SK-N-SH (cell line): ENCODE results near the gene LRFN3. TPM values are rescaled to one million over a fixed set of nuclear protein-coding genes. Genes with fewer than 3 reads are reported as not detected.

Experiments
- CTCF ChIA-PET: fragments of 300-600, 350-600 bp; formaldehyde crosslinking; extraction: SDS; loops from one replicate; lab custom pipeline; 2021; lab: Yijun Ruan, JAX
- POLR2A ChIA-PET: fragments of 350-600 bp; sonication (Branson Sonifier 250); formaldehyde crosslinking; extraction: SDS; loops from one replicate; lab custom pipeline; 2020; ENCODE audit warnings: antibody characterized with exemption, inconsistent platforms; lab: Yijun Ruan, JAX
- DNase-seq: peaks from one replicate; pipeline ENCODE4 v3.0.0; 2012
- H2AFZ ChIP-seq: fragments of 200-600 bp; sonication (generic); 2 replicates; pipeline ENCODE4 v1.8.1; 2016; ENCODE audit warnings: antibody characterized with exemption, mild to moderate bottlenecking, low read depth
- H3F3A ChIP-seq: fragments of 200-600 bp; sonication (generic); replicated peaks from 2 replicates; pipeline ENCODE3; 2016; ENCODE audit warnings: antibody characterized with exemption, mild to moderate bottlenecking; ENCODE audit not compliant: insufficient read depth
- H3K27ac ChIP-seq, 2 experiments: fragments of 200-500 bp in 1 of 2; fragments of 200-600 bp in 1 of 2; sonication (Bioruptor generic) in 1 of 2; sonication (generic), shearing (Covaris generic) in 1 of 2; 2 replicates each; pipeline versions ENCODE4 v1.5.1 to v1.6.1; 2014 to 2016; ENCODE audit warnings: low read depth in 2 of 2, inconsistent platforms in 1 of 2, low read length in 1 of 2, mild to moderate bottlenecking in 1 of 2, mixed read lengths in 1 of 2
- H3K27me3 ChIP-seq: fragments of 200-600 bp; sonication (generic), shearing (Covaris generic); 2 replicates; pipeline ENCODE4 v1.6.1; 2016; ENCODE audit warnings: mixed run types; ENCODE audit not compliant: insufficient read depth
- H3K36me3 ChIP-seq, 2 experiments: fragments of 200-500 bp in 1 of 2; fragments of 200-600 bp in 1 of 2; sonication (Bioruptor generic) in 1 of 2; sonication (generic) in 1 of 2; replicated peaks in 1 of 2; 2 replicates each; pipeline versions ENCODE3 to v1.5.1; 2014 to 2016; ENCODE audit warnings: low read length in 1 of 2, mild to moderate bottlenecking in 1 of 2; ENCODE audit not compliant: insufficient read depth in 2 of 2, control insufficient read depth in 1 of 2
- H3K4me1 ChIP-seq, 2 experiments: fragments of 200-500 bp in 1 of 2; fragments of 200-600 bp in 1 of 2; sonication (Bioruptor generic) in 1 of 2; sonication (generic), shearing (Covaris generic) in 1 of 2; 2 replicates each; pipeline versions ENCODE4 v1.5.1 to v1.6.1; 2014 to 2016; ENCODE audit warnings: low read depth in 1 of 2, low read length in 1 of 2, mixed run types in 1 of 2; ENCODE audit not compliant: insufficient read depth in 2 of 2, control insufficient read depth in 1 of 2
- H3K4me2 ChIP-seq: fragments of 200-600 bp; sonication (generic), shearing (Covaris generic); 2 replicates; pipeline ENCODE4 v1.6.1; 2017; ENCODE audit warnings: mixed run types
- H3K4me3 ChIP-seq, 2 experiments: fragments of 200-500 bp in 1 of 2; fragments of 200-600 bp in 1 of 2; sonication (Bioruptor generic) in 1 of 2; sonication (generic), shearing (Covaris generic) in 1 of 2; 2 replicates each; pipeline versions ENCODE4 v1.5.1 to v1.8.1; 2014 to 2016; ENCODE audit warnings: low read depth in 2 of 2, inconsistent platforms in 1 of 2, low read length in 1 of 2, mild to moderate bottlenecking in 1 of 2, mixed read lengths in 1 of 2, moderate library complexity in 1 of 2
- H3K79me2 ChIP-seq: fragments of 200-600 bp; sonication (generic); 2 replicates; pipeline ENCODE4 v1.8.1; 2017; ENCODE audit warnings: mild to moderate bottlenecking; ENCODE audit not compliant: insufficient read depth
- H3K9ac ChIP-seq: fragments of 200-600 bp; sonication (generic); 2 replicates; pipeline ENCODE4 v1.6.1; 2017; ENCODE audit warnings: mixed run types
- H3K9me2 ChIP-seq: fragments of 200-600 bp; sonication (generic); 2 replicates; pipeline ENCODE4 v1.6.1; 2017; ENCODE audit warnings: mixed run types
- H3K9me3 ChIP-seq: fragments of 200-600 bp; sonication (generic); 2 replicates; pipeline ENCODE4 v1.6.1; 2017; ENCODE audit warnings: mixed run types, mild to moderate bottlenecking, moderate library complexity
- H4K20me1 ChIP-seq: fragments of 200-600 bp; sonication (generic); 2 replicates; pipeline ENCODE4 v1.6.1; 2017; ENCODE audit warnings: mild to moderate bottlenecking, mixed run types; ENCODE audit not compliant: insufficient read depth
- CHD2 ChIP-seq: fragments of 150-350 bp; IDR thresholded peaks from 2 replicates; pipeline ENCODE4 v1.6.1; 2018; ENCODE audit warnings: low read length; ENCODE audit not compliant: partially characterized antibody
- ELF1 ChIP-seq: IDR thresholded peaks from 2 replicates; pipeline ENCODE4 v1.4.0; 2012
- EZH2phosphoT487 ChIP-seq: fragments of 200-600 bp; sonication (generic); IDR thresholded peaks from 2 replicates; pipeline ENCODE4 v1.6.1; 2017; ENCODE audit warnings: low read depth, mixed run types, mild to moderate bottlenecking, antibody characterized with exemption, moderate library complexity, borderline replicate concordance
- GABPA ChIP-seq: IDR thresholded peaks from 2 replicates; pipeline ENCODE4 v1.4.0; 2012; ENCODE audit warnings: low read depth, mild to moderate bottlenecking
- GATA2 ChIP-seq: sonication (generic); formaldehyde crosslinking; IDR thresholded peaks from 2 replicates; pipeline ENCODE4 v1.5.0; 2020; ENCODE audit warnings: mild to moderate bottlenecking, missing genetic modification reagents
- JUND ChIP-seq: IDR thresholded peaks from 2 replicates; pipeline ENCODE4 v1.4.0; 2012
- MXI1 ChIP-seq: IDR thresholded peaks from 2 replicates; pipeline ENCODE4 v1.6.1; 2012; ENCODE audit warnings: mild to moderate bottlenecking, low read depth, low read length, improper control_type of control experiment
- PBX3 ChIP-seq: IDR thresholded peaks from 2 replicates; pipeline ENCODE4; 2012
- POLR2AphosphoS5 ChIP-seq: IDR thresholded peaks from 2 replicates; pipeline ENCODE4 v1.6.1; 2012; ENCODE audit warnings: low read depth, low read length
- RCOR1 ChIP-seq: fragments of 150-350 bp; IDR thresholded peaks from 2 replicates; pipeline ENCODE4 v1.6.1; 2017; ENCODE audit warnings: antibody characterized with exemption, low read length
- REST ChIP-seq: IDR thresholded peaks from 2 replicates; pipeline ENCODE4 v1.6.1; 2012; ENCODE audit warnings: mild to moderate bottlenecking, low read depth, low read length, moderate library complexity
- RXRA ChIP-seq: IDR thresholded peaks from 2 replicates; pipeline ENCODE4 v1.4.0; 2012; ENCODE audit warnings: low read depth, mild to moderate bottlenecking, borderline replicate concordance
- SMC3 ChIP-seq: IDR thresholded peaks from 2 replicates; pipeline ENCODE4 v1.6.1; 2012; ENCODE audit warnings: low read depth, low read length, improper control_type of control experiment
- TCF12 ChIP-seq: IDR thresholded peaks from 2 replicates; pipeline ENCODE4 v1.4.0; 2012
- TEAD4 ChIP-seq: IDR thresholded peaks from 2 replicates; pipeline ENCODE4 v1.4.0; 2012; ENCODE audit warnings: mild to moderate bottlenecking, borderline replicate concordance; ENCODE audit not compliant: insufficient read depth
- WGBS: methylation state at CpG from one replicate; pipeline ENCODE4 v1.1.6; 2017; ENCODE audit warnings: low lambda C conversion rate; 5-methylcytosine and 5-hydroxymethylcytosine counted together
- polyA plus RNA-seq, 3 experiments: library from polyadenylated mRNA; depleted of rRNA; stranded (reverse); fragments of >200 nt; gene quantifications; 2 replicates each; pipeline ENCODE4 v1.2.3, GENCODE V29; 2012
- TF ChIP-seq, protein P1 (sequence below): fragments of 150-350 bp; IDR thresholded peaks from 2 replicates; pipeline ENCODE4 v1.6.1; 2017; ENCODE audit warnings: antibody characterized with exemption, low read length, low read depth, borderline replicate concordance
- TF ChIP-seq, protein P2 (sequence below): fragments of 150-350 bp; IDR thresholded peaks from 2 replicates; pipeline ENCODE4 v1.6.1; 2016; ENCODE audit warnings: mild to moderate bottlenecking, low read depth, low read length

LRFN3 gene
- polyA plus RNA-seq, 1 of the 3 experiments (the other 2 are of a cell fraction): 5.4 TPM

DNA sequence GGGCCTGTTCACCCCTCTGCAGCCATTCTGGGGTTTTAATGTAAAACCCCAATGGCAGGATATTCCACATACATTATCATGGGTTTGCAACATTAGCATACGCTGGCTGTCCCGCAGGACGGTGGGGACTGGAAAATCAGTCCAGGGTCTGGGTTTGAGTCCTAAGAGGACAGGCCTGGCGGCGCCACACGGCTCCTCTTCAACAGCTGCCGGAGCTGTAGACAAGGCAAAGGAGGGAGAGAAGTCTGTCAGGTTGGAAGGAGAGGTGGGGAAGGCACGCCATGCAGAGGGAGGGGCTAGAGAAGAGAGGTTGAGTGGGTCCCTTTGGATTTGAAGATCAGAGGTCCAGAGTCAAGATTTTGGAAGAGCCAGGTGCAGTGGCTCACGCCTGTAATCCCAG is 47.8 kb upstream of the LRFN3 start:
- no peaks in the 10 kb centered on the region for H3K27me3 ChIP-seq
- no peaks in the 10 kb centered on the region for H3K9me2 ChIP-seq
- H3K36me3 ChIP-seq: peaks cover 8 to 12% of the 10 kb centered on the region in 2 experiments
- H3K4me1 ChIP-seq: no peaks in the 10 kb centered on the region
- ChIA-PET POLR2A (no interaction called here), CTCF (interaction anchor here (1.0 to 1.2 kb wide), 4 partner anchors 35 to 107 kb away, joined by 3 read pairs; no protein-coding TSS in a partner anchor)
- no peak overlapping the region for H3K4me2 ChIP-seq
- no peaks in the 10 kb centered on the region for H4K20me1 ChIP-seq
- TF ChIP-seq EZH2phosphoT487 (no peak), RCOR1 (no peak), SMC3 (no peak), TCF12 (no peak), PBX3 (no peak), REST (no peak), POLR2AphosphoS5 (no peak), CHD2 (no peak), GABPA (no peak), GATA2 (CRISPR knock-in tag) (no peak), TEAD4 (no peak), JUND (no peak), RXRA (no peak), MXI1 (no peak), ELF1 (no peak)
- TF ChIP-seq, protein P1, sequence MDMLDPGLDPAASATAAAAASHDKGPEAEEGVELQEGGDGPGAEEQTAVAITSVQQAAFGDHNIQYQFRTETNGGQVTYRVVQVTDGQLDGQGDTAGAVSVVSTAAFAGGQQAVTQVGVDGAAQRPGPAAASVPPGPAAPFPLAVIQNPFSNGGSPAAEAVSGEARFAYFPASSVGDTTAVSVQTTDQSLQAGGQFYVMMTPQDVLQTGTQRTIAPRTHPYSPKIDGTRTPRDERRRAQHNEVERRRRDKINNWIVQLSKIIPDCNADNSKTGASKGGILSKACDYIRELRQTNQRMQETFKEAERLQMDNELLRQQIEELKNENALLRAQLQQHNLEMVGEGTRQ: no peak
- TF ChIP-seq, protein P2, sequence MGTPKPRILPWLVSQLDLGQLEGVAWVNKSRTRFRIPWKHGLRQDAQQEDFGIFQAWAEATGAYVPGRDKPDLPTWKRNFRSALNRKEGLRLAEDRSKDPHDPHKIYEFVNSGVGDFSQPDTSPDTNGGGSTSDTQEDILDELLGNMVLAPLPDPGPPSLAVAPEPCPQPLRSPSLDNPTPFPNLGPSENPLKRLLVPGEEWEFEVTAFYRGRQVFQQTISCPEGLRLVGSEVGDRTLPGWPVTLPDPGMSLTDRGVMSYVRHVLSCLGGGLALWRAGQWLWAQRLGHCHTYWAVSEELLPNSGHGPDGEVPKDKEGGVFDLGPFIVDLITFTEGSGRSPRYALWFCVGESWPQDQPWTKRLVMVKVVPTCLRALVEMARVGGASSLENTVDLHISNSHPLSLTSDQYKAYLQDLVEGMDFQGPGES: no peak
- no peak overlapping the region for H2AFZ ChIP-seq
- H3K9me3 ChIP-seq: no peaks in the 10 kb centered on the region
- H3K4me3 ChIP-seq: no peak overlapping the region
- no peak for DNase-seq
- no peak overlapping the region for H3K9ac ChIP-seq
- H3F3A ChIP-seq: no peaks in the 10 kb centered on the region
- 98% methylated on average over 9 of the region's 9 CpGs for WGBS
- H3K27ac ChIP-seq: no peak overlapping the region
- no peaks in the 10 kb centered on the region for H3K79me2 ChIP-seq
